WTC11 (cell line): ENCODE measurements around the gene LLGL2. TPM values are rescaled to one million over a fixed set of nuclear protein-coding genes. Genes with fewer than 3 reads are reported as not detected.
A peak's percentile ranks its signal among the peaks of the same experiment; 100 is the strongest.

Experiments
- ATAC-seq: fragments of 200-7000 bp; cut with Tn5 transposase; 2 replicates; pipeline ENCODE4 v1.10.0; 2021; ENCODE audit warnings: mild to moderate bottlenecking, moderate library complexity
- CTCF ChIA-PET: fragments of 300-600 bp; sonication (Branson Sonifier 250); formaldehyde crosslinking; loops from one replicate; lab custom pipeline; 2021; ENCODE audit warnings: antibody characterized with exemption; lab: Charles Lee
- POLR2A ChIA-PET: fragments of 350-600 bp; sonication (Branson Sonifier 250); formaldehyde crosslinking; loops from one replicate; lab custom pipeline; 2021; ENCODE audit warnings: antibody characterized with exemption; lab: Charles Lee
- DNase-seq: peaks from one replicate; pipeline ENCODE4 v3.0.0; 2021; ENCODE audit warnings: low spot score
- H3K27ac Mint-ChIP-seq: 2 replicates; pipeline ENCODE4 v1.8.0; 2021; ENCODE audit warnings: mixed read lengths
- H3K27me3 Mint-ChIP-seq: 2 replicates; pipeline ENCODE4 v1.8.0; 2021; ENCODE audit warnings: low read depth, mild to moderate bottlenecking, moderate library complexity, mixed read lengths
- H3K36me3 Mint-ChIP-seq: 2 replicates; pipeline ENCODE4 v1.8.0; 2021; ENCODE audit warnings: mixed read lengths
- H3K4me1 Mint-ChIP-seq: 2 replicates; pipeline ENCODE4 v1.8.0; 2022; ENCODE audit warnings: mixed read lengths
- H3K4me3 Mint-ChIP-seq: 2 replicates; pipeline ENCODE4 v1.8.0; 2021; ENCODE audit warnings: mild to moderate bottlenecking, moderate library complexity, mixed read lengths
- H3K9me3 Mint-ChIP-seq: 2 replicates; pipeline ENCODE4 v1.8.0; 2021; ENCODE audit warnings: mixed read lengths
- ESRRA ChIP-seq: sonication (generic); formaldehyde crosslinking; IDR thresholded peaks from 2 replicates; pipeline ENCODE4 v1.8.1; 2022; ENCODE audit warnings: mild to moderate bottlenecking, missing genetic modification reagents, borderline replicate concordance
- GABPB1 ChIP-seq: sonication (generic); formaldehyde crosslinking; IDR thresholded peaks from 2 replicates; pipeline ENCODE4 v1.8.1; 2023; ENCODE audit warnings: mild to moderate bottlenecking, missing genetic modification reagents
- NR1H2 ChIP-seq: sonication (generic); formaldehyde crosslinking; IDR thresholded peaks from 2 replicates; pipeline ENCODE4 v1.9.0; 2021; ENCODE audit warnings: mild to moderate bottlenecking, moderate library complexity, missing genetic modification reagents
- RORB ChIP-seq: fragments of 250-450 bp; sonication (Bioruptor Pico); IDR thresholded peaks from 2 replicates; pipeline ENCODE4 v1.9.0; 2021; ENCODE audit warnings: mild to moderate bottlenecking
- SMAD3 ChIP-seq: sonication (generic); formaldehyde crosslinking; IDR thresholded peaks from 2 replicates; pipeline ENCODE4 v1.8.0; 2022; ENCODE audit warnings: missing genetic modification reagents, mild to moderate bottlenecking, borderline replicate concordance
- SP1 ChIP-seq: sonication (generic); formaldehyde crosslinking; conservative IDR thresholded peaks from 2 replicates; pipeline ENCODE4 v1.8.1; 2022; ENCODE audit warnings: missing genetic modification reagents
- STAT6 ChIP-seq: sonication (generic); formaldehyde crosslinking; conservative IDR thresholded peaks from 2 replicates; pipeline ENCODE4 v1.8.1; 2023; ENCODE audit warnings: mild to moderate bottlenecking, low read depth, missing genetic modification reagents, moderate library complexity
- TCF7 ChIP-seq: sonication (generic); formaldehyde crosslinking; IDR thresholded peaks from 2 replicates; pipeline ENCODE4 v1.8.0; 2022; ENCODE audit warnings: mild to moderate bottlenecking, low read depth, missing genetic modification reagents, moderate library complexity
- TP53 ChIP-seq: sonication (generic); formaldehyde crosslinking; IDR thresholded peaks from 2 replicates; pipeline ENCODE4 v1.8.1; 2023; ENCODE audit warnings: mild to moderate bottlenecking, missing genetic modification reagents
- USF1 ChIP-seq: sonication (generic); formaldehyde crosslinking; IDR thresholded peaks from 2 replicates; pipeline ENCODE4 v1.8.0; 2022; ENCODE audit warnings: mild to moderate bottlenecking, missing genetic modification reagents
- ZNF138 ChIP-seq: sonication (generic); formaldehyde crosslinking; conservative IDR thresholded peaks from 2 replicates; pipeline ENCODE4 v1.8.1; 2022; ENCODE audit warnings: mild to moderate bottlenecking, moderate library complexity, missing genetic modification reagents
- ZSCAN18 ChIP-seq: fragments of 250-450 bp; sonication (Bioruptor Pico); IDR thresholded peaks from 2 replicates; pipeline ENCODE4 v2.1.2; 2022; ENCODE audit warnings: mild to moderate bottlenecking, moderate library complexity
- total RNA-seq: library from RNA; stranded (reverse); gene quantifications from 3 replicates; pipeline ENCODE4 v1.2.3, GENCODE V29; 2021
- TF ChIP-seq, protein P1 (sequence below): sonication (generic); formaldehyde crosslinking; IDR thresholded peaks from 2 replicates; pipeline ENCODE4 v1.8.1; 2023; ENCODE audit warnings: mild to moderate bottlenecking, missing genetic modification reagents, borderline replicate concordance
- TF ChIP-seq, protein P2 (sequence below): sonication (generic); formaldehyde crosslinking; IDR thresholded peaks from 2 replicates; pipeline ENCODE4 v1.8.1; 2023; ENCODE audit warnings: mild to moderate bottlenecking, missing genetic modification reagents
- TF ChIP-seq, protein P3 (sequence below): sonication (generic); formaldehyde crosslinking; IDR thresholded peaks from 2 replicates; pipeline ENCODE4 v1.8.1; 2023; ENCODE audit warnings: mild to moderate bottlenecking, moderate library complexity, missing genetic modification reagents
- TF ChIP-seq, protein P4 (sequence below): sonication (generic); formaldehyde crosslinking; IDR thresholded peaks from 2 replicates; pipeline ENCODE4 v1.8.1; 2022; ENCODE audit warnings: missing genetic modification reagents, borderline replicate concordance
- TF ChIP-seq, protein P5 (sequence below): fragments of 250-450 bp; sonication (Bioruptor Pico); IDR thresholded peaks from 2 replicates; pipeline ENCODE4 v1.9.0; 2021; ENCODE audit warnings: mild to moderate bottlenecking, borderline replicate concordance

Gene LLGL2
- total RNA-seq, 1 experiment from 2014 or later, result 103 TPM

GRCh38 chr17:75539967-75540729 is 14.7 kb downstream of the LLGL2 start:
- TF ChIP-seq USF1 (CRISPR knock-in tag), result no peak
- TF ChIP-seq, protein P1, sequence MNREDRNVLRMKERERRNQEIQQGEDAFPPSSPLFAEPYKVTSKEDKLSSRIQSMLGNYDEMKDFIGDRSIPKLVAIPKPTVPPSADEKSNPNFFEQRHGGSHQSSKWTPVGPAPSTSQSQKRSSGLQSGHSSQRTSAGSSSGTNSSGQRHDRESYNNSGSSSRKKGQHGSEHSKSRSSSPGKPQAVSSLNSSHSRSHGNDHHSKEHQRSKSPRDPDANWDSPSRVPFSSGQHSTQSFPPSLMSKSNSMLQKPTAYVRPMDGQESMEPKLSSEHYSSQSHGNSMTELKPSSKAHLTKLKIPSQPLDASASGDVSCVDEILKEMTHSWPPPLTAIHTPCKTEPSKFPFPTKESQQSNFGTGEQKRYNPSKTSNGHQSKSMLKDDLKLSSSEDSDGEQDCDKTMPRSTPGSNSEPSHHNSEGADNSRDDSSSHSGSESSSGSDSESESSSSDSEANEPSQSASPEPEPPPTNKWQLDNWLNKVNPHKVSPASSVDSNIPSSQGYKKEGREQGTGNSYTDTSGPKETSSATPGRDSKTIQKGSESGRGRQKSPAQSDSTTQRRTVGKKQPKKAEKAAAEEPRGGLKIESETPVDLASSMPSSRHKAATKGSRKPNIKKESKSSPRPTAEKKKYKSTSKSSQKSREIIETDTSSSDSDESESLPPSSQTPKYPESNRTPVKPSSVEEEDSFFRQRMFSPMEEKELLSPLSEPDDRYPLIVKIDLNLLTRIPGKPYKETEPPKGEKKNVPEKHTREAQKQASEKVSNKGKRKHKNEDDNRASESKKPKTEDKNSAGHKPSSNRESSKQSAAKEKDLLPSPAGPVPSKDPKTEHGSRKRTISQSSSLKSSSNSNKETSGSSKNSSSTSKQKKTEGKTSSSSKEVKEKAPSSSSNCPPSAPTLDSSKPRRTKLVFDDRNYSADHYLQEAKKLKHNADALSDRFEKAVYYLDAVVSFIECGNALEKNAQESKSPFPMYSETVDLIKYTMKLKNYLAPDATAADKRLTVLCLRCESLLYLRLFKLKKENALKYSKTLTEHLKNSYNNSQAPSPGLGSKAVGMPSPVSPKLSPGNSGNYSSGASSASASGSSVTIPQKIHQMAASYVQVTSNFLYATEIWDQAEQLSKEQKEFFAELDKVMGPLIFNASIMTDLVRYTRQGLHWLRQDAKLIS (CRISPR knock-in tag), result no peak
- TF ChIP-seq, protein P2, sequence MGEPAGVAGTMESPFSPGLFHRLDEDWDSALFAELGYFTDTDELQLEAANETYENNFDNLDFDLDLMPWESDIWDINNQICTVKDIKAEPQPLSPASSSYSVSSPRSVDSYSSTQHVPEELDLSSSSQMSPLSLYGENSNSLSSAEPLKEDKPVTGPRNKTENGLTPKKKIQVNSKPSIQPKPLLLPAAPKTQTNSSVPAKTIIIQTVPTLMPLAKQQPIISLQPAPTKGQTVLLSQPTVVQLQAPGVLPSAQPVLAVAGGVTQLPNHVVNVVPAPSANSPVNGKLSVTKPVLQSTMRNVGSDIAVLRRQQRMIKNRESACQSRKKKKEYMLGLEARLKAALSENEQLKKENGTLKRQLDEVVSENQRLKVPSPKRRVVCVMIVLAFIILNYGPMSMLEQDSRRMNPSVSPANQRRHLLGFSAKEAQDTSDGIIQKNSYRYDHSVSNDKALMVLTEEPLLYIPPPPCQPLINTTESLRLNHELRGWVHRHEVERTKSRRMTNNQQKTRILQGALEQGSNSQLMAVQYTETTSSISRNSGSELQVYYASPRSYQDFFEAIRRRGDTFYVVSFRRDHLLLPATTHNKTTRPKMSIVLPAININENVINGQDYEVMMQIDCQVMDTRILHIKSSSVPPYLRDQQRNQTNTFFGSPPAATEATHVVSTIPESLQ (CRISPR knock-in tag), result no peak
- no peak for TF ChIP-seq NR1H2 (CRISPR knock-in tag)
- TF ChIP-seq, protein P3, sequence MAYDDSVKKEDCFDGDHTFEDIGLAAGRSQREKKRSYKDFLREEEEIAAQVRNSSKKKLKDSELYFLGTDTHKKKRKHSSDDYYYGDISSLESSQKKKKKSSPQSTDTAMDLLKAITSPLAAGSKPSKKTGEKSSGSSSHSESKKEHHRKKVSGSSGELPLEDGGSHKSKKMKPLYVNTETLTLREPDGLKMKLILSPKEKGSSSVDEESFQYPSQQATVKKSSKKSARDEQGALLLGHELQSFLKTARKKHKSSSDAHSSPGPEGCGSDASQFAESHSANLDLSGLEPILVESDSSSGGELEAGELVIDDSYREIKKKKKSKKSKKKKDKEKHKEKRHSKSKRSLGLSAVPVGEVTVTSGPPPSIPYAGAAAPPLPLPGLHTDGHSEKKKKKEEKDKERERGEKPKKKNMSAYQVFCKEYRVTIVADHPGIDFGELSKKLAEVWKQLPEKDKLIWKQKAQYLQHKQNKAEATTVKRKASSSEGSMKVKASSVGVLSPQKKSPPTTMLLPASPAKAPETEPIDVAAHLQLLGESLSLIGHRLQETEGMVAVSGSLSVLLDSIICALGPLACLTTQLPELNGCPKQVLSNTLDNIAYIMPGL (CRISPR knock-in tag), result no peak
- no peak for TF ChIP-seq SP1 (CRISPR knock-in tag)
- TF ChIP-seq ZNF138 (CRISPR knock-in tag), result no peak
- TF ChIP-seq, protein P4, sequence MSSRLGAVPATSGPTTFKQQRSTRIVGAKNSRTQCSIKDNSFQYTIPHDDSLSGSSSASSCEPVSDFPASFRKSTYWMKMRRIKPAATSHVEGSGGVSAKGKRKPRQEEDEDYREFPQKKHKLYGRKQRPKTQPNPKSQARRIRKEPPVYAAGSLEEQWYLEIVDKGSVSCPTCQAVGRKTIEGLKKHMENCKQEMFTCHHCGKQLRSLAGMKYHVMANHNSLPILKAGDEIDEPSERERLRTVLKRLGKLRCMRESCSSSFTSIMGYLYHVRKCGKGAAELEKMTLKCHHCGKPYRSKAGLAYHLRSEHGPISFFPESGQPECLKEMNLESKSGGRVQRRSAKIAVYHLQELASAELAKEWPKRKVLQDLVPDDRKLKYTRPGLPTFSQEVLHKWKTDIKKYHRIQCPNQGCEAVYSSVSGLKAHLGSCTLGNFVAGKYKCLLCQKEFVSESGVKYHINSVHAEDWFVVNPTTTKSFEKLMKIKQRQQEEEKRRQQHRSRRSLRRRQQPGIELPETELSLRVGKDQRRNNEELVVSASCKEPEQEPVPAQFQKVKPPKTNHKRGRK (CRISPR knock-in tag), result no peak
- no peak for TF ChIP-seq STAT6 (CRISPR knock-in tag)
- no peak for TF ChIP-seq SMAD3 (CRISPR knock-in tag)
- TF ChIP-seq GABPB1 (CRISPR knock-in tag), result no peak
- TF ChIP-seq, protein P5, sequence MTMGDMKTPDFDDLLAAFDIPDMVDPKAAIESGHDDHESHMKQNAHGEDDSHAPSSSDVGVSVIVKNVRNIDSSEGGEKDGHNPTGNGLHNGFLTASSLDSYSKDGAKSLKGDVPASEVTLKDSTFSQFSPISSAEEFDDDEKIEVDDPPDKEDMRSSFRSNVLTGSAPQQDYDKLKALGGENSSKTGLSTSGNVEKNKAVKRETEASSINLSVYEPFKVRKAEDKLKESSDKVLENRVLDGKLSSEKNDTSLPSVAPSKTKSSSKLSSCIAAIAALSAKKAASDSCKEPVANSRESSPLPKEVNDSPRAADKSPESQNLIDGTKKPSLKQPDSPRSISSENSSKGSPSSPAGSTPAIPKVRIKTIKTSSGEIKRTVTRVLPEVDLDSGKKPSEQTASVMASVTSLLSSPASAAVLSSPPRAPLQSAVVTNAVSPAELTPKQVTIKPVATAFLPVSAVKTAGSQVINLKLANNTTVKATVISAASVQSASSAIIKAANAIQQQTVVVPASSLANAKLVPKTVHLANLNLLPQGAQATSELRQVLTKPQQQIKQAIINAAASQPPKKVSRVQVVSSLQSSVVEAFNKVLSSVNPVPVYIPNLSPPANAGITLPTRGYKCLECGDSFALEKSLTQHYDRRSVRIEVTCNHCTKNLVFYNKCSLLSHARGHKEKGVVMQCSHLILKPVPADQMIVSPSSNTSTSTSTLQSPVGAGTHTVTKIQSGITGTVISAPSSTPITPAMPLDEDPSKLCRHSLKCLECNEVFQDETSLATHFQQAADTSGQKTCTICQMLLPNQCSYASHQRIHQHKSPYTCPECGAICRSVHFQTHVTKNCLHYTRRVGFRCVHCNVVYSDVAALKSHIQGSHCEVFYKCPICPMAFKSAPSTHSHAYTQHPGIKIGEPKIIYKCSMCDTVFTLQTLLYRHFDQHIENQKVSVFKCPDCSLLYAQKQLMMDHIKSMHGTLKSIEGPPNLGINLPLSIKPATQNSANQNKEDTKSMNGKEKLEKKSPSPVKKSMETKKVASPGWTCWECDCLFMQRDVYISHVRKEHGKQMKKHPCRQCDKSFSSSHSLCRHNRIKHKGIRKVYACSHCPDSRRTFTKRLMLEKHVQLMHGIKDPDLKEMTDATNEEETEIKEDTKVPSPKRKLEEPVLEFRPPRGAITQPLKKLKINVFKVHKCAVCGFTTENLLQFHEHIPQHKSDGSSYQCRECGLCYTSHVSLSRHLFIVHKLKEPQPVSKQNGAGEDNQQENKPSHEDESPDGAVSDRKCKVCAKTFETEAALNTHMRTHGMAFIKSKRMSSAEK (CRISPR knock-in tag), result no peak
- no peak for TF ChIP-seq ESRRA (CRISPR knock-in tag)
- TF ChIP-seq TCF7, result no peak
- no peak for TF ChIP-seq TP53 (CRISPR knock-in tag)
- TF ChIP-seq ZSCAN18 (CRISPR knock-in tag), result no peak
- TF ChIP-seq RORB, result no peak
- DNase-seq (no peak), ATAC-seq (no peak)
- no peaks in the 10 kb centered on the region for H3K36me3 Mint-ChIP-seq
- H3K4me3 Mint-ChIP-seq, result no peak overlapping the region
- peaks cover 19% of the 10 kb centered on the region for H3K4me1 Mint-ChIP-seq
- no peaks in the 10 kb centered on the region for H3K9me3 Mint-ChIP-seq
- H3K27me3 Mint-ChIP-seq, result no peaks in the 10 kb centered on the region
- CTCF ChIA-PET, result interaction anchor here (1.1 to 2.2 kb wide), 3 partner anchors 24 to 93 kb away, joined by 5 read pairs; partner anchors contain the start of gene TSEN54
- H3K27ac Mint-ChIP-seq, result peak overlapping the region; percentile 88
- POLR2A ChIA-PET, result no interaction called here
